GM18951 (cell line): Measurements from ENCODE around the gene UMAD1.

Experiments
- POLR2A ChIP-seq: IDR thresholded peaks from 4 replicates; pipeline ENCODE4 v1.6.1; 2011; ENCODE audit warnings: mild to moderate bottlenecking; ENCODE audit not compliant: insufficient read length, insufficient read depth; ENCODE audit errors: extremely low read depth
- in situ Hi-C: fragments of 300-500 bp; cut with MboI; formaldehyde crosslinking; loops from one replicate; pipeline ENCODE4 v1.12.0; 2022; ENCODE audit warnings: low sequenced_read_pairs, mixed read lengths, inconsistent platforms; ENCODE audit not compliant: unreplicated experiment

The UMAD1 gene

GRCh38 chr7:7706101-7706511 lies 65.6 kb downstream of the UMAD1 start:
- in situ Hi-C loops = no loop called here
- no peak for TF ChIP-seq POLR2A

DNA sequence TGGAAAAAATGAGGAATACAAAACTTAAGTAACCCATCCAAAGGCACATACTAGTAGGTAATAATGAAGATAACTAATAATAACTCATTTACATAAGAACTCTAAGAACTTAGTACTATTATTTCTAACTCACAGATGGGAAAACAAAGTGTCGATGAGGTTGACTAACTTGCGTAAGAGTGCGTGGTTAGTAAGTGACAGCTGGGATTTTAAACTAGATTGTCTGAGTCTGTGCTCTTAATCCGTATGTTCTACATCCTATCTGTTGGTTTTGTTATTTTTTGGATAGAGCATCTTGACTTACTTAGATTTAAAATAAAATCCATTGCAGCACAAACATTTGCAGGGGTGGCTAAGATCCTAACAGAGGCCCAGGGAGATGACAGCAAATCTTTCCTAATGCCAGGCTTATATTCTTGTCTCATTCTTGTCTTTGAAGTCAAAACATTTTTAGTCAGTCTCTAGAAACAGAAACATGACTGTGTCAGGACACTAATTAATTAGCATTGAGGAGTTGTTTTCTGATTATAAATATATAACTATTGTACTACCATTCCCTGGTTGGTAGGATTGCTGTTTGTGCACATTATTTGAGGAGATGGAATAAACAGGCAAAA lies 66.1 kb downstream of the UMAD1 start:
- TF ChIP-seq POLR2A = no peak
- in situ Hi-C loops = no loop called here

- no peak for TF ChIP-seq POLR2A
- in situ Hi-C loops = no loop called here
Observed at GRCh38 chr7:7707246-7707645, 66.7 kb downstream of the UMAD1 start.

- TF ChIP-seq POLR2A = no peak
- in situ Hi-C loops = no loop called here
Observed at GRCh38 chr7:7707806-7708205, 67.3 kb downstream of the UMAD1 start.

DNA sequence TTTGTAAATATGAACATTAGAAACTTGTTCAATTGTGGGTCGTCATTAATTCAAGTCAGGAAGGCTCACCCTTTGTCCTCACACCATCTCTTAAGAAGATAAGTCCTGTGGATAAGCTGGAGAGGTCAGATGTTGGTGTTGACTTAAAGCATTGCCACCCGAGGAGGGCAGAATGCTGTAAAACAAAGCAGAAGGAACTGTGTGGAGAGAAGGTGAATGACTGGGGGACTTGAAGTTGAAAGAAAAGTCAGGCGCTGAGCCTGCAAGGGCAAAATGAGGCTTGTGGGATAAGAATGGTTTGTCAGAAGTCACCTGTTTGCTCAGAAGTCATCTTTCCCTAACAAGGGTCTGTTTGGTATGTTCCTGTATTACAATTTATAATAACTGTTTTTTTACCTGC lies 68.7 kb downstream of the UMAD1 start:
- in situ Hi-C loops = no loop called here
- no peak for TF ChIP-seq POLR2A

- in situ Hi-C loops = no loop called here
- no peak for TF ChIP-seq POLR2A
Observed at GRCh38 chr7:7710469-7710868, 69.9 kb downstream of the UMAD1 start.

- in situ Hi-C loops = no loop called here
- TF ChIP-seq POLR2A = no peak
Observed at GRCh38 chr7:7713730-7714129, 73.2 kb downstream of the UMAD1 start.

GRCh38 chr7:7718492-7718891 lies 77.9 kb downstream of the UMAD1 start, which contains the start of gene RPA3:
RPA3 (minus strand) TSS chr7:7718607; CDS start chr7:7640418, 78,189 bp downstream.
- in situ Hi-C loops = no loop called here
- TF ChIP-seq POLR2A = no peak

DNA sequence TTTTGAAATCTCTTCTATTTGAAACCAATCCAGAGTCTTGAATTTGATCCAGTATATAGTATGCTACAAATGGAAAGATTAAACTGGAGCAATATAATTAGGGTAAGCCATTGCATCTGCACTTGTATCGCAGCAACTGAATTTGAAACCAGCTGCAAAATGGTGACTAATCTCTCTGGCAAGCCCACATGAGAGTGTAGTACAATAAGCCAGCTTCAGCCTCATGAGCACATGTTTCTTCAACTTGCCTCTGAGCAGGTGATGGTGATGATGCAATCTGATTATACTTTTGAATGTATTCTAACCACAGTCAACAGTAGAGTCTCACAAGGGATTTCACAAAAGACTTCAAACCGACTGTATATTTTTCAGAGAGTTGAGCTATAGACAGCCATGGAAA lies 78.7 kb downstream of the UMAD1 start:
- in situ Hi-C loops = no loop called here
- TF ChIP-seq POLR2A = no peak

DNA sequence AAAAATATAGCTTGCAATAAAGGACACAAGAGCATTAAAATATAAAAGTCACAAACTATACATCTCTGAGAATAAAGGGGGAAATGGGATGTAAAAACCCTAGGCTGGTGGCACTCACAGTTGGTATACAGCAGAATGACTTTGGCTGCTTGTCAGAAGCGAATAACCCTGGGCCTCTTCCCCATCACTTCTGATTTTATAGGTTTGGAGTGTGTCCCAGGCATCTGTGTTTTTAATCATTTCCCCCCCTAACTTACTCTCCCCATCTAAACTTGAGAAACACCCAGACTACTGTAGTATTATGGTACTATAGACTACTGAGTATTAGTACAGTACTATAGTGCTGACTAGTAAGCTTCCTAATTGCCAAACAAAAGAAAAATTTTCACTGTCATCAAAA lies 79.6 kb downstream of the UMAD1 start:
- in situ Hi-C loops = no loop called here
- no peak for TF ChIP-seq POLR2A

GRCh38 chr7:7720750-7721621 lies 80.4 kb downstream of the UMAD1 start:
- TF ChIP-seq POLR2A = no peak
- in situ Hi-C loops = no loop called here

- TF ChIP-seq POLR2A = no peak
- in situ Hi-C loops = no loop called here
Observed at GRCh38 chr7:7731732-7732131, 91.2 kb downstream of the UMAD1 start.

- no peak for TF ChIP-seq POLR2A
- in situ Hi-C loops = no loop called here
Observed at GRCh38 chr7:7732621-7733281, 92.2 kb downstream of the UMAD1 start.
